GM18519 (cell line): ENCODE measurements around the gene SPSB1.

Source experiments
- ATAC-seq: cut with Tn5 transposase; IDR thresholded peaks from one replicate; pipeline ENCODE4 v1.9.1; 2021; ENCODE audit warnings: mild to moderate bottlenecking, moderate library complexity; ENCODE audit not compliant: unreplicated experiment, low FRiP score

The SPSB1 gene

DNA sequence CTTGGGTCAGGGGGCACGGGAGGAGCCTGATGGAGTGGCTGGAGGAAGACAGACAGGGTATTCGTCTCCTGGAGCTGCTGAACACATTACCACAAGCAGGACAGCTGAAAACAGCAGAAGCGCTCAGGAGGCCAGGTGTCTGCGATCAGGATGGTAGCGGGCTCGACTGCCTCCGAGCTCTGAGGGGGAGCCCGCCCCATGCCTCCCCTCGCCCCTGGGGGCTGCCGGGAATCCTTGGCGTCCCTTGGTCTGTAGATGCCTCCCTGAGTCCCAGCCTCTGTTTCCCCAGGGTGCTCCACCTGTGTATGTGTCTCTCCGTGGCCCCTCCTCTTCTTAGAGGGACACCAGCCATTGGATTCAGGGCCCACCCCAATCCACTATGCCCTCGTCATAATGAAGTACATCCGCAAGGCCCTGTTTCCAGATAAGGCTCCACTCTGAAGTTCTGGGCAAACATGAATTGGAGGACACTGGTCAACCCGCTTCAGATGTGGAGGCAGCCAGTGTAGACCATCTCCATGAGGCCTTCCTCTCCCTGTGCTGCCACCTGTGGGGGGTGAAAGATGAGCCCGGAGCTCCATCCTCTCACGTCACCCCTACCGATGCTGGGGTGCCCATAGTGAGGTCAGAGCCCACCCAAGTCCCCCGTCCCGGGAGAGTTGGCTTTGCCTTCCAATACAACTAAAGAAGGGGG, 67.8 kb downstream of the SPSB1 start:
- ATAC-seq, result no peak

DNA sequence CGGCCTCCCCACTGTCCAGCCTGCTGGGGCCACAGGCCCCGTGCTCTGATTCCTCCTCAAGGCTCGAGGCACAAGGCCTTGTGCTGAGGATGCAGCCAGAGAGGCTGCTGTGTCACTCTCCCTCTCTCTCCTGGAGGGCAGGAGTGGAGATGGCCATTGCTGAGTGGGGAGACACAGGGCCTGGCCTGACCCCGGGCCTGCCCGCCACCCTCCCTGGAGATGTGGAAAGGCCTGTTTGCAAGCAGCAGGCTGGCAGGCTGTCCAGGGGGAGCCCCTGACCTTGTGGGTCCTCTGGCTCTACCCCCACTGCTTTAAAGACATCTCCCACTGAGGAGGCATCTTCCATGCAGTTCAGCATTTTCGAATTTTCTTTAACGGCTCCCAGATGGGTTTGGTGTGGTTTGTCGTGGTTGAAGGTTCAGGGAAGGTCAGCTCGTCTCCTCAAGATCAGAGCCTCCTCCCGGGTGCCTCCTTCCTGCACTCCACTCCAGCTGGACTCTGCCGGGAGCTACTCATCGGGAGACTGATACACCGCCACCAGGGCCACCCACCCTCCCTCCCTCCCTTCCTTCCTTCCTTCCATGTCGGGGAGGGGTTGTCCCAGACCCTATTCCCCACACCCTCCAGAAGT, 69.1 kb downstream of the SPSB1 start:
- no peak for ATAC-seq

DNA sequence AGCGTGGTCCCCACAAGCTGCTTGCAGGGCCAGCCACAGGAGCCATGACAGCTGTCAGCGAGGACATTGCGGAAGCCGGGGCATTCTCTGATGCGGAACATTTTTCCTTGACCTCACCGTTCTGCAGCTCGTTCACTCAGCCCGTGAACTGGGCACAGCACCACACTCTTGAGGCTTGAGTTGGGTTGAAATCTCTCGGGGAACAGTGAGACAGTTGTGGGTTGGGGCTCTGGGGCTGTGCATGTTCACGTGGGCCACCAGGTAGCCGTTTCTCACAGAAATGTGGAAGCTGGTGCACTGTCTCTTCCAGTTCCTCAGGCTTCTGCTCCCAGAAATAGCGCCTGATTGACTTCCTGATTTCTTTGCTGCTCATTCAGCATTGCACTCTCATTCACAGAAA, 69.8 kb downstream of the SPSB1 start:
- ATAC-seq, result no peak

DNA sequence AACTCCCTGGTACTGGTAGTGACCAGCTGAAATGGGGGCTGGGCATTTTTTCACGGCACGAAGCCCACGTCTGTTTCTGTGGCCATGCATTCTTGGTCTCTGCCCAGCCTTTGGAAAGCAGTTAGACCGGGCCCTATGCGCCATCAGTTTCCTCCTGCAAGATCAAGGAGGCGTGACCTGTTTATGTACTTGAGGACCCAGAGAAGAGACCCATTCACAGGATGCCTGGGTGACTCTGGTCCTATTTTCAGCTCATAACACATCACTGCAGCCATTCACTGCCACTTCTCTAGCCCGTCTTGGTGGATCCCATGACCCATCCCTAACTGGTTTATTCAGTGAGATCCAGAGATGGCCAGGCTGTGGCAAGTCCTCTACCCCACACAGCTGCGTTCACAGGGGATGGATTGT, 70.4 kb downstream of the SPSB1 start:
- no peak for ATAC-seq

GRCh38 chr1:9366298-9366697, 73.6 kb downstream of the SPSB1 start:
- no peak for ATAC-seq

DNA sequence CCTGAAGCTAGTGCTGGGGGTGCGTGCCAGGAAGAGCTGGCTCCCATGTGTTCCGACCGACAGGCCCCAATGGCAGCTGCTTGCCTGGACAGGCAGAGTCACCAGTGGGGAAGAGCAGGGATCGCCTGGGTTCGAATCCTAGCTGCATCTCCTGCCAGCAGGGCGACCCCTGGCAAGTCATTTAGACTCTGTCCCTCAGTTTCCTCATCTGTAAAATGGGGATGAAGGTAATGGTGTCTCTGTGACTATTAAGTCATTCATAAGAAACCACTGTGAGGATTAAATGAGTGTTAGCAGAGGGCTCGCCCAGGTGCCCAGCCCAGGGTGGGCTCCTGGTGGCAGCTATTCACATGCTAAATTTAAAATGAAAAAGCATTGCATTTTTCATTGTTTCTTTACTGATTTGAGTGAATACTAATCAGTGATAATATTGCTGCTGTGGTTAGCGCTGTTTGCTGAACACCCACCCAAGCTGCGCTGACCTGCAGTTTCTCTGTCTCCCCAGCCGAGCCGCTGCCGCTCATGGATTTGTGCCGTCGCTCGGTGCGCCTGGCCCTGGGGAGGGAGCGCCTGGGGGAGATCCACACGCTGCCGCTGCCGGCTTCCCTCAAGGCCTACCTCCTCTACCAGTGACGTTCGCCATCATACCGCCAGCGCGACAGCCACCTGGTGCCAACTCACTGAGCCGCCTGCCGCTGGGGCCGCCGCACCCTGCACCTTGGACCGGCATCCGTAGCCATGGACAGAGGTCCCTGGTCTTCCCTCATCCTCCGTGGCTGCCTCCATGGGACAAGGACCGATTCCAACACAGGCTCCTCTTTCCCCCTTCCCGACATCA, 74.5 kb downstream of the SPSB1 start:
- no peak for ATAC-seq

GRCh38 chr1:9367806-9368205, 75.1 kb downstream of the SPSB1 start:
- no peak for ATAC-seq

- ATAC-seq, result no peak
Measured at GRCh38 chr1:9368356-9368755, 75.7 kb downstream of the SPSB1 start.

GRCh38 chr1:9369964-9370788, 77.5 kb downstream of the SPSB1 start:
- ATAC-seq, result no peak

- ATAC-seq, result no peak
Measured at GRCh38 chr1:9371391-9371935, 78.8 kb downstream of the SPSB1 start.

GRCh38 chr1:9371951-9372350, 79.3 kb downstream of the SPSB1 start:
- ATAC-seq, result no peak

DNA sequence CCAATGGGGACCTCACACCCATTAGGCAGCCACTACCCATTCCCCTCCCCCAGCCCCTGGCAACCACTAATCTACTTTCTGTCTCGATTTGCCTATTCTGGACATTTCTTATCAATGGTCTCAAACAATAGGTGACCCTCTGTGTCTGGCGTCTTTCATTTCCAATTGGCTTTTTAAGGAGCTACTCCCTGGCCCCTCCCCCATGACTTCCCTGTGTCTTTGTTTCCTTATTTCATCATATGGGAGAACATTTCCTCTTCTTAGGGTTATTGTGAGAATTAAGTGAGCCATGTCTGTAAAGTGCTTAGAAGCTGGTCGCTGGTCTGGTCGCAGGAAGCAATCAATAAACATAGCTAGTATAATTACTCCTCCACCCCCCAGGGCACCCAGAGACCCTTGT, 80.9 kb downstream of the SPSB1 start:
- ATAC-seq, result no peak

DNA sequence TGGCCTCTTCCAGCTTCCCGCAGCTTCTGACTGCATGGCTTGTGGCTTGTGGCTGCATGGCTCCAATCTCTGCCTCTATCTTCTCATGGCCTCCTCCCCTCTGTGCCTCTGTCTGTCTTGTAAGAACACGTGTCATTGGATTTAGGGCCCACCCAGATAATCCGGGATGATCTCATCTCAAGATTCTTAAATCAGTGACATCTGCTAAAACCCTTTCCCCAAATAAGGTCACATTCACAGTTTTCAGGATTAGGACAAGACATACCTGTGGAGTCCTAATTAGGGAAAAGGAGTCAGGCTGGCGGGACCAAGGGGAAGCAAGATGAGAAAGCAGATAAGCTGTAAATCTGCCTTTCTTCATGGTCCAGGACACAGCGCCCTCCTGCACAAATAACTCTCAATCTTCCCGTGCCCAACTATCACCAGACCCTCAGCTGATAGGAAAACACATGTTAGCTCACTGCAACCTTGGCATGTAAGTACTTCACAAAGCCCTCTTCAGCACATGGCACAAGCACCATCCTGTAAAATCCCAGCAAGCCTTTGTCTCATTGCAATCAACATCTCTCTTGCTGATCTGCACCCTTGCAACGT, 82.2 kb downstream of the SPSB1 start:
- no peak for ATAC-seq

DNA sequence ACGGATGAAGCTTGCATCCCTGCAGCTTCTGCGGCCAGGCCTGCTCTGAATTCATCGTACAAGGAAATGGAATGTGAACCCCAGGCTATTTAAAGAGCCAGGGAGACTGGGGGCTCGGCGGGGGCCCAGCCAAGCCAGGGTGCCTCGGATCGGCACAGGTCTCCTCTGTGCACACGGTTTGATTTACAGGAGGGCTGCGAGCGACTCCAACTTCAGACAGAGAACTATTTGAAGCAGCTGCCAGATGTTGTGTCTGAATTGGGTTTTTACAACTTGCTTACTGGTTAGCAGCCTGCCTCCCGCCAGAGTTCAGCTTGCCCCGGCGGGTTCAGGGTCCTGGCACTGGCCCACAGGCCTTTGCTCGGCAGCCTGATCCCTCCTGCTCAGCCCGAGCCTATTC, 83.2 kb downstream of the SPSB1 start:
- no peak for ATAC-seq

DNA sequence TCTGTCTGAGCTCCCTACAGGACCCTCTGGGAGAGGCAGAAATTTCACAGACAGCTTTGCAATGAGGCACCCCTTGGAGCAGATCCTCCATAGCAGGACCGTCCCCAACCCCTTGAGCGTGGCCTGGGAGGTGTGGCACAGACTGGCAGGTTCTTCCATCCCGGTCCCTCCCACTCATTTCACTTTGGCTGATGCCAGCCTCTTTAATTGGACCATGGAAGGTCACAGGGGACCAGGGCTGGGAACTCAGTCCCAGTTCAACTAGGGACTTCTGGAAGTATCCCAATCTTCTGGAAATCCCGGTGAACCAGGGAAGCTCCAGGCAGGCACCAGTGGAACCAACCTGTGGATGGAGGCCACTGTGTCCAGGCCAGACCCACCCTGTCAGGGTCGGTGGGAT, 83.7 kb downstream of the SPSB1 start:
- no peak for ATAC-seq

DNA sequence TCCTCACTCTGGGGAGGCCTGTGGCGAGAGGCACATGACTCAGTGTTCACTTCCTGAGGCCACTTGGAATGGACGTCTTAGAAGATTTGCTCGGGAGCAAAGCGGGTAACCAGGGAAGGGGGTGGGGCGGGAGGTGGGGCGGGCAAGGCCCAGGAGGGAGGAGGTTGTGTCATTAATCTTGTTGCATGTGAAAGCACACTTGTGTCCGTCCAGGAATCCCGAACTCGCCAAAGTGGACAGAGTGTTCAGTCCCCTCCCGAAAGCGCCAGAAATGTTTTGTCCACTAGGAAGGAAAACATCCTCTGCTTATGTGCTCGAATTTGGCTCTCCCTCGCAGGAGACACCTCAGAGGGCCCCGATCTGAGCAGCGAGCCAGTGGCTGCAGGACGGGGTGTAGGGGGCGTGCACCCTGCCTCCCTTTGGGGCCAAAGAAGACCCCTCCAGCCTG, 84.2 kb downstream of the SPSB1 start:
- ATAC-seq, result no peak

DNA sequence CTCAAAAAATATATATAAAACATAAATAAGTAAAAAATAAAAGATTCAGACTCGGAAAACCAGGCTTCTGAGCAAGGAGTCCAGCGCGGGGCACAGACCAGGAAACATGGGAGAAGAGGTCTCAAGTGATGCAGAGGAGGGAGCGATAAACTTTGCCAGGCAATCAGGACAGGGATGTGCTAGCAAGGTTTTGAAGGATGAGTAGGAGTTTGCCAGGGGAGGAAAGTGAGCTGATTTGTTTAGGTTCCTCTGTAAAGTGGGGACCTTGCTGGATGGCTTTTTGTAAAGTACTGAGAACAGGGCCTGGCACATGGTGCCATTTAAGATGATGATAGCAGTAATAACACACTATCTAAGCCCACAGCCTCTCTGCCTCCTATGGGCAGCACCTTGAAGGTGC, 86.1 kb downstream of the SPSB1 start:
- no peak for ATAC-seq

- no peak for ATAC-seq
Measured at GRCh38 chr1:9380711-9381110, 88.0 kb downstream of the SPSB1 start.

DNA sequence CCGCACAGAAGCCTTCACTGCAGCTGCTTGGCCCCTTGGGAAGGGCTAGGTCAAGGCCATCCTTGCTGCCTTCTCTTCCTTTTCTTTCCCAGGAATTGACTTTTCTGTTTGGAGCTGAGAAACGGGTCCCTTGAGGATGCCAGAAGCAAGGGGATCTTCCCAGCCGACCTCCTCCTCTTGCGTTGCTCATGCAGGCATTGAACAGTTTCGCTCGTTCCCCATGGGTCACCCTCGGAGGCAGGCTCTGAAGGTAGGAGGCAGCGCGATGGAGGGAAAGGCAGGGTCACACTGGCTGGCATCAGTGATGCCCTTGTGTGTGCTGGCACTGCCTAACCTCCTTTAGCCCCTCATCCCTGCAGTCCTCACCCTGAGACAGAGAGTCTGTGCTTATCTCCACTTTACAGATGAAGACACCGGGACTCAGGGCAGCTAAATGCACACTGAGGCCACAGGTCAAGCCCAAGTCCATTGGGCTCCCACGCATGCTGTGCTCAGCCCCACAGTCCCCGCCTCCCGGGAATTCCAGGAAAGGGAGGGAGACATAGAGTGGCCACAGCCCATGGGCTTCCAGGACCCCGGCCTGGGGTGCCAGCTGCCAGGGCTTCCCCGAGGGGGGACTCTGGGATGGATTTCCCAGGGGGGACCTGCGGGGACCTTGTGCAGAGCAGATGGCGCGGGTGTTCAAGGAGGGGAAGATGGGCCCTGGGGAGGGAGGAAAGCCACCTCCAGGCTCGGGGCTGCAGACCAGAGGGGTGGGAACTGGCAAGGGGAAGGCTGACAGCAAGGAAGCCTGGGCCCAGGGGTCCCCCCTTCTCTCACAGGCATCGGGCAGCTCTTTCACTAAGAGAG, 90.2 kb downstream of the SPSB1 start:
- no peak for ATAC-seq
